ENCODE measurements around the gene FETUB. TPM values are rescaled to one million over a fixed set of nuclear protein-coding genes. Genes with fewer than 3 reads are reported as not detected.

The FETUB gene
- total and polyA plus RNA-seq, 2 experiments from 2014 or later: 5.8 to 7.2 TPM

- Histone ChIP-seq H4K20me1 (ENCODE audit: insufficient read depth, poor library complexity, severe bottlenecking) (no peaks in the 10 kb centered on the region), H3K27me3 (no peaks in the 10 kb centered on the region), H3K9me2 (replicated peaks; ENCODE audit: insufficient read depth) (no peaks in the 10 kb centered on the region), H3K79me2 (no peaks in the 10 kb centered on the region), H3K9me3 (ENCODE audit: low read depth) (no peaks in the 10 kb centered on the region), H3K4me3 (no peak overlapping the region), H3K36me3 (replicated peaks; ENCODE audit: insufficient read depth, low read depth) (no peaks in the 10 kb centered on the region), H2AFZ (no peak overlapping the region), H3K4me2 (no peak overlapping the region), H3K4me1 (ENCODE audit: insufficient read depth) (no peaks in the 10 kb centered on the region), H3K27ac (no peak overlapping the region)
- DNase-seq (ENCODE audit: low spot score): no peak
- TF ChIP-seq EZH2phosphoT487 (IDR thresholded peaks at IDR 0.05; ENCODE audit: low read depth, severe bottlenecking, unreplicated experiment): no peak
- TF ChIP-seq CTCF (IDR thresholded peaks at IDR 0.05; ENCODE audit: poor library complexity): no peak
- TF ChIP-seq EZH2 (IDR thresholded peaks at IDR 0.05; ENCODE audit: borderline replicate concordance): no peak
- 79% methylated on average over 4 of the region's 4 CpGs for WGBS (ENCODE audit: low lambda C conversion rate, missing lambda C conversion rate)
These were observed 15.6 kb upstream of the FETUB start for GRCh38 chr3:186624598-186624997.

DNA sequence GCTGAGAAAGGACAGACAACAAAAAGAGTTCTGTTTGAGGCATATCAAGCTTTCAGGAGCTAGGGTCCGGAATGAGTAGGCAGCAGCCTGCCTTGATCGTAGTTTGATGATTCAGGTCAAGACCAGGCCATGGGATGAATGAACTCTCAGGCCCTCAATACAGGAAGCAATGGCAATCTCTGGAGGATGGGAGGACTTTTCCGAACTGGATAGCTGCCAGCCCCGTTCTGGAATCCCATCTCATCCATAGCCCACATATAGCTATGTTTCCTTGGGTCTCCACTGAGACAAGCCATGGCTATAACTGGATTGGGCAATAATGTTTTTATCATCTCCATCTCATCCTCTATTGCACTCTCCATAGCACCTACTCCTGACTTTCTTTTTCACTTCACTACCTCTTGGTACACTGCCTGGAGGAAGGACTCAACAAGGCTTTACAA is 14.6 kb upstream of the FETUB start:
- Histone ChIP-seq H3K27ac (no peak overlapping the region), H3K27me3 (no peaks in the 10 kb centered on the region), H3K4me3 (no peak overlapping the region), H3K79me2 (no peaks in the 10 kb centered on the region), H3K9me3 (ENCODE audit: low read depth) (no peaks in the 10 kb centered on the region), H3K36me3 (replicated peaks; ENCODE audit: insufficient read depth, low read depth) (no peaks in the 10 kb centered on the region), H3K4me2 (no peak overlapping the region), H3K4me1 (ENCODE audit: insufficient read depth) (no peaks in the 10 kb centered on the region), H3K9me2 (replicated peaks; ENCODE audit: insufficient read depth) (no peaks in the 10 kb centered on the region), H2AFZ (no peak overlapping the region), H4K20me1 (ENCODE audit: insufficient read depth, poor library complexity, severe bottlenecking) (no peaks in the 10 kb centered on the region)
- TF ChIP-seq EZH2 (IDR thresholded peaks at IDR 0.05; ENCODE audit: borderline replicate concordance) (no peak), EZH2phosphoT487 (IDR thresholded peaks at IDR 0.05; ENCODE audit: low read depth, severe bottlenecking, unreplicated experiment) (no peak), CTCF (IDR thresholded peaks at IDR 0.05; ENCODE audit: poor library complexity) (no peak)
- WGBS (ENCODE audit: low lambda C conversion rate, missing lambda C conversion rate): 85% methylated on average over 4 of the region's 4 CpGs
- no peak for DNase-seq (ENCODE audit: low spot score)

DNA sequence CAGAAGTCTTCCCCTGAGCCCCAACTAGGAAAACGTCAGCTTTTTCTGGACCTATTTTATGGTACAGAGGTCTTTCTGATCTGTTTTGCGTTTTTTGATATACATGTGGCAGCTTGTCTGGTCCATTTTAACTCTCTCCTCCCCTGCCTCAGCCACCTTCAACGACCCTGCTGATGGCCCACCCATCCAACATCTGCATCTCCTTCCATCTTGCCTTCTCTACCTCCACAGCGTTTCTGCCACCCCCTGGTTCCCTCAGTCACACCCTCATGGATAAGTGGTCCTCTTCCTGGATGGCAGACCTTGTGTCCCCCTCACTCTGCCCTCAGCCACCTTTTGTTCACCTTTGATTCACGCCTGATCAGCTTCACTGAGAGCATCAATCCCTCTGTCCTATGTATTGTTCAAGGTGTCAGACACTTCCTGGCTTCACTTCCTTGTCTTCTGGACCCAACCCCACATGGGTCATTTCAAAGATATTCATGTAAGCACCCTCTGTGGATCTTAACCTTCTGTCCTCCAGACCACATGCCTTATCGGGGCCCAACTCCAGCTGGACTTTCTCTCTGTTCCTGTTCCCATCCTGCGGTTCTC is 13.8 kb upstream of the FETUB start:
- no peak overlapping the region for H3K4me2 ChIP-seq
- H2AFZ ChIP-seq: no peak overlapping the region
- H3K36me3 ChIP-seq (replicated peaks; ENCODE audit: insufficient read depth, low read depth): no peaks in the 10 kb centered on the region
- no peak for TF ChIP-seq EZH2phosphoT487 (IDR thresholded peaks at IDR 0.05; ENCODE audit: low read depth, severe bottlenecking, unreplicated experiment)
- no peak for TF ChIP-seq CTCF (IDR thresholded peaks at IDR 0.05; ENCODE audit: poor library complexity)
- no peak for TF ChIP-seq EZH2 (IDR thresholded peaks at IDR 0.05; ENCODE audit: borderline replicate concordance)
- WGBS (ENCODE audit: low lambda C conversion rate, missing lambda C conversion rate): 85% methylated on average over 7 of the region's 7 CpGs
- DNase-seq (ENCODE audit: low spot score): no peak
- H3K4me3 ChIP-seq: no peak overlapping the region
- no peaks in the 10 kb centered on the region for H3K9me3 ChIP-seq (ENCODE audit: low read depth)
- no peaks in the 10 kb centered on the region for H3K9me2 ChIP-seq (replicated peaks; ENCODE audit: insufficient read depth)
- H4K20me1 ChIP-seq (ENCODE audit: insufficient read depth, poor library complexity, severe bottlenecking): no peaks in the 10 kb centered on the region
- no peaks in the 10 kb centered on the region for H3K79me2 ChIP-seq
- H3K27me3 ChIP-seq: no peaks in the 10 kb centered on the region
- no peak overlapping the region for H3K27ac ChIP-seq
- no peaks in the 10 kb centered on the region for H3K4me1 ChIP-seq (ENCODE audit: insufficient read depth)
